C4-2B (cell line): ENCODE measurements around the gene RIC8B.

ENCODE experiments used
- CTCF ChIP-seq: fragments of 450-650 bp; conservative IDR thresholded peaks from 2 replicates; pipeline ENCODE4 v1.5.1; 2017; ENCODE audit warnings: mild to moderate bottlenecking
- ZFX ChIP-seq: fragments of 450-650 bp; IDR thresholded peaks from 2 replicates; pipeline ENCODE4 v1.6.1; 2017

GRCh38 chr12:106889950-106890626 is 115.6 kb downstream of the RIC8B start:
- TF ChIP-seq CTCF (no peak), ZFX (no peak)
